K562 (cell line): ENCODE measurements around the gene ITM2B. TPM values are rescaled to one million over a fixed set of nuclear protein-coding genes. Genes with fewer than 3 reads are reported as not detected.

Experiments used
- DACH1 ChIP-seq: fragments of 450-650 bp; IDR thresholded peaks from 2 replicates; pipeline ENCODE4 v1.6.1; 2018; ENCODE audit not compliant: partially characterized antibody
- EP400 ChIP-seq: fragments of 450-650 bp; IDR thresholded peaks from 2 replicates; pipeline ENCODE4 v1.6.1; 2017; ENCODE audit warnings: antibody characterized with exemption, mild to moderate bottlenecking, moderate library complexity
- GABPB1 ChIP-seq: sonication (generic); formaldehyde crosslinking; IDR thresholded peaks from 2 replicates; pipeline ENCODE4 v1.8.0; 2022; ENCODE audit warnings: mild to moderate bottlenecking, missing genetic modification reagents
- POLR2G ChIP-seq: fragments of 200-400 bp; formaldehyde crosslinking; IDR thresholded peaks from 2 replicates; pipeline ENCODE4 v1.6.1; 2017; ENCODE audit warnings: low read depth, mild to moderate bottlenecking, antibody characterized with exemption, low read length, moderate library complexity
- PREB ChIP-seq: sonication (generic); formaldehyde crosslinking; IDR thresholded peaks from 2 replicates; pipeline ENCODE4 v1.8.1; 2023; ENCODE audit warnings: mild to moderate bottlenecking, missing genetic modification reagents
- PURB ChIP-seq: sonication (generic); formaldehyde crosslinking; IDR thresholded peaks from 2 replicates; pipeline ENCODE4 v1.9.0; 2021; ENCODE audit warnings: low read depth, mild to moderate bottlenecking, missing genetic modification reagents
- STAT6 ChIP-seq: sonication (generic); formaldehyde crosslinking; IDR thresholded peaks from 2 replicates; pipeline ENCODE4 v1.8.1; 2023; ENCODE audit warnings: mild to moderate bottlenecking, missing genetic modification reagents
- TBP ChIP-seq: optimal IDR thresholded peaks from 2 replicates; pipeline ENCODE3; 2011; ENCODE audit warnings: low read depth, low read length, improper control_type of control experiment
- U2AF2 ChIP-seq: fragments of 200-400 bp; formaldehyde crosslinking; optimal IDR thresholded peaks from 2 replicates; pipeline ENCODE3; 2017; ENCODE audit warnings: low read depth, mild to moderate bottlenecking, low read length
- polyA plus RNA-seq, 8 experiments: library from polyadenylated mRNA; depleted of rRNA in 4 of 8; stranded (reverse) in 5 of 8; unstranded in 3 of 8; fragments of >200 nt; fragmentation: Nextera tagmentation in 2 of 8; fragmentation: Illumina TruSeq in 1 of 8; extraction: Ambion mirVana in 2 of 8; extraction: Trizol in 1 of 8; gene quantifications; 2 replicates each; pipeline versions ENCODE4 v1.2.1 to v1.2.3, GENCODE V29; 2011 to 2014; ENCODE audit warnings: inconsistent platforms in 1 of 8, missing spikeins in 1 of 8
- total RNA-seq, 7 experiments: library from RNA; depleted of rRNA in 6 of 7; stranded (reverse); fragments of >200 nt in 6 of 7; fragmentation: Illumina TruSeq in 2 of 7; extraction: Trizol in 2 of 7; gene quantifications; 2 replicates each; pipeline versions ENCODE4 v1.2.1 to v1.2.3, GENCODE V29; 2011 to 2021; ENCODE audit warnings: low replicate concordance in 1 of 7
- TF ChIP-seq, protein P1 (sequence below), 2 experiments: fragments of 450-650 bp; conservative IDR thresholded peaks; 2 replicates each; pipeline ENCODE4 v1.6.1; 2017; ENCODE audit warnings: mild to moderate bottlenecking in 2 of 2, moderate library complexity in 2 of 2

ITM2B gene
- total and polyA plus RNA-seq, 9 of the 15 experiments (the other 6 are each of a cell fraction or from before 2014, with no cell fraction given), result 22.0 to 83.8 (median 45.0) TPM

DNA sequence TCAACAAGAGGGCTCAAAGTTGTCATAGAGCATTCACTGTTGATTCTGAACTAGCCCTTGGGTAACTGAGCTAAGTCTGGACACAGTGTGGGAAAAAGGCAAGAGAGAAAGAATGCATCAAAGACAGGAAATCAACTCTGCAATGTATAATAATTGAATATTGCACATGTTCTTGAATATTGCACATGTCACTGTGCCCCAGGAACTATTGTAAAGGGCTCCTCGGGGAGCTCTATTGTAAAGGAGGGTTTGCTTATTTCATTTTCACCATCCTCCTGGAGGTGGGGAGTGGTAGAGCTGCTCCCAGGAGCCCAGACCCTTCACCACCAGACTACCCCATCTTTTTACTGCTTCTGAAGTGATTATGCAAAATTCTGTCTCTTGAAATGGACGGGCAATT lies 44.4 kb upstream of the ITM2B start (continued):
- TF ChIP-seq STAT6 (CRISPR knock-in tag) (no peak), TBP (no peak), GABPB1 (CRISPR knock-in tag) (no peak), EP400 (no peak), POLR2G (no peak), PREB (no peak), DACH1 (no peak), U2AF2 (no peak), PURB (CRISPR knock-in tag) (no peak)
- TF ChIP-seq, protein P1, sequence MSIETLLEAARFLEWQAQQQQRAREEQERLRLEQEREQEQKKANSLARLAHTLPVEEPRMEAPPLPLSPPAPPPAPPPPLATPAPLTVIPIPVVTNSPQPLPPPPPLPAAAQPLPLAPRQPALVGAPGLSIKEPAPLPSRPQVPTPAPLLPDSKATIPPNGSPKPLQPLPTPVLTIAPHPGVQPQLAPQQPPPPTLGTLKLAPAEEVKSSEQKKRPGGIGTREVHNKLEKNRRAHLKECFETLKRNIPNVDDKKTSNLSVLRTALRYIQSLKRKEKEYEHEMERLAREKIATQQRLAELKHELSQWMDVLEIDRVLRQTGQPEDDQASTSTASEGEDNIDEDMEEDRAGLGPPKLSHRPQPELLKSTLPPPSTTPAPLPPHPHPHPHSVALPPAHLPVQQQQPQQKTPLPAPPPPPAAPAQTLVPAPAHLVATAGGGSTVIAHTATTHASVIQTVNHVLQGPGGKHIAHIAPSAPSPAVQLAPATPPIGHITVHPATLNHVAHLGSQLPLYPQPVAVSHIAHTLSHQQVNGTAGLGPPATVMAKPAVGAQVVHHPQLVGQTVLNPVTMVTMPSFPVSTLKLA (conservative IDR thresholded peaks at IDR 0.05), result no peak
